Measurements from ENCODE around the gene PANX2.

The PANX2 gene

DNA sequence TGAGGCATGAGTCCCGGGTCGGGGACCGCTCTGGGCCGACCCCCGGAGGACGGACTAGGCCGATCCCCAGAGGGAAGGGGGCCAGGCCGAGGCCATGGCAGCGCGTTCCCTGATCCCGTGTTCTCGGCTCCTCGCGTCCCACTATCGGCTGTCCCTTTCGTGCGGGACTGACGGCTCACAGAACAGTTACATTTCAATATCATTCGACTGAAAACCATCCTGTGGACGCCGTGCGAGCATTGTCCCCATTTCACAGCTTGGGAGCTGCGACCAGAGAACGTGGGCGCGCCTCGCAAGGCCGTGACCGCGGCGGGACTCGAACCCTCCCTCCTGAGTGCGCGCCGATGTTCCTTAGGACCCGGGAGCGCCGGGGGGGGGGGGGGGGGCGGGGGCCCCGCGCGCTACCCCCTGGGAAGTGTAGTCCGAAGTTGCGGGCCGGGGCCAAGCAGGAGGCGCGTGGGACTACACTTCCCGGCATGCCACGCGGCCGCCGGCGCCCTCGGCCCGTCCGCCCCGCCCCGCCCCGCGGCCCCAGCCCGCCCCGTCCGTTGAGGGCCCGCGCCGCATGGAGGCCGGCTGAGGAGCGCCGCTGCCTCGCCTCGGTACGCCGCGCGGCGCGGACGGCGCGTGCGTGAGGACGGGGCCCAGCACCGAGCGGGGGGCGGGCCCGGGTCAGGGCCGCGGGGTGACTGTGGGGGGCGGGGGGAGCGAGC is 15.0 kb downstream of the PANX2 start, which contains the start of gene TRABD:
TRABD (plus strand) TSS at position 539 of the 713 bp plus-strand sequence. CDS start 7,148 bp downstream, outside the sequence.
- peak; percentile 95 for DNase-seq

DNA sequence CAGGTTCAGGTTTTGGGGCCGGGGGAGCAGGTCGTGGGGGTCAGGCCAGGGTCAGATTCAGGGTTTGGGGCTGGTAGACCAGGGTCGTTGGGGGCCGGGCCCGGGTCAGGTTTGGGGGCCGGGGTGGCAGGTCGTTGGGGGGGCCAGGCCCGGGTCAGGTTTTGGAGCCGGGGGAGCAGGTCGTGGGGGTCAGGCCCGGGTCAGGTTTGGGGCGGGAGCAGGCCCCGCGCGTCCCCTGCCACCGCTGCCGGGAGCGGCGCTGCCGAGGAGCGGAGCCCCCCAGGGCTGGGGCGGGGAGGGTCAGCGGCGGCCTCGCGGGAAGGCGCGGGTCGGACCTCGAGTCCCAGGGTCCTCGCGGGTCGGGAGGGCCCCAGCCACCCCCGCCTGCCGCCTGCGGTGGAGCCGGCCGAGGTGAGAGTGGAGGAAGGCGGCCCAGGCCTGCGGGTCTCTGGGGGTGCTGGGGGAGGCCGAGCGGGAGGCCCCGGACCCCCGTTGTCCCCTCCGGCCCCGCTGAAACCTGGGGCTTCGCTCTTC is 15.7 kb downstream of the PANX2 start:
- DNase-seq: no peak

DNA sequence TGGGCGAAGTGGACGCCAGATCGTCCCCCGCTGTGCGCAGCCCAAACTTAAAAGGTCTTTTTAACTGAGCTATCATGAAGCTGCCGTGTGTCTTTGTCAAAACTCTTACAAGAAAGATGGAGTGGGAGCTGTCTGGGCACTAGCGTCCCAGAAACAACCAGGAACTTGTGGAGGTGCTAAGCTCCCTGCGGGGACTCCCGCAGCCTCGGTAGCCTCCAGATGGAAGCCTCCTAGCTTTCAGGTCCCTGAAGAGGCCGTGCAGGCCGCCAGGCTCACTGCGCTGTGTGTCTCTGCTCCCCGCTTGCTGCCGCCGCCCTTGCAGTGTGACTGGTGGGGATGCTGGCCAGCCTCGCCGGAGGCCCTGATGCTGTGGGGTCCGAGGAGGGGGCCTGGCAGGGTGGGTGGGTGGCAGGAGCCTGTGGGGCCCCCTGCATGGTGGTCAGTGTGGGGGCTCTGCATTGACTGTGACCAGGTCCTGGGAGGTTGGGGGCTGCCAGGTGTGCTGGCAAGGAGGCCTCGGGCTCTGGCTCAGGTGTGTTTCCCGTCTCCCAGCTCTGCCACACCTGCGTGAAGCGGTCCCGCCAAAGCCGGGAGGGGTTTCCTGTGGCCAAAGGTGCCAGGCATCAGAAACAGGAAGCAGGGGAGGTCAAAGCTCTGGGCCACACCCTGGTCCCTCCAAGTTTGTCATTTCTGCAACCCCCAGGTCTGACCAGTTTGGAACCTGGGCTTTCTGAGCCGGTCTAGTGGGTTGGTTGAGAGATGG is 16.4 kb downstream of the PANX2 start:
- no peak for DNase-seq

DNA sequence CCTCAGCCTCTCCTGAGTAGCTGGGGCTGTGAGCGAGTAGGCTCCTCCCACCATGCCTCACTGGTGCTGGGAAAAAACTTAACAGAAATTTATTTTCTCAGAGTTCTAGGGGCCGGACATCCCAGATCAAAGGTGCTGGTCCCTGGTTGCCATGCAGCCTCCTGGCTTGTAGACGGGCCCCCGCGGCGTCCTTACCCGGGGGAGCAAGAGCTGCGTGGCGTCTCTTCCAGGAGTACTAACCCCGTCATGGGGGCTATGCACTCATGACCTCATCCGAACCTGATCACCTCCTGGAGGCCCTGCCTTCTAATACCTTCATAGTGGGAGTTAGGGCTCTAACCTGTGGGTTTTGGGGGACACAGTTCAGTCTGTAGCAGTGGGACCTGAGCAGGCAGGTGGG is 17.8 kb downstream of the PANX2 start:
- no peak for DNase-seq

DNA sequence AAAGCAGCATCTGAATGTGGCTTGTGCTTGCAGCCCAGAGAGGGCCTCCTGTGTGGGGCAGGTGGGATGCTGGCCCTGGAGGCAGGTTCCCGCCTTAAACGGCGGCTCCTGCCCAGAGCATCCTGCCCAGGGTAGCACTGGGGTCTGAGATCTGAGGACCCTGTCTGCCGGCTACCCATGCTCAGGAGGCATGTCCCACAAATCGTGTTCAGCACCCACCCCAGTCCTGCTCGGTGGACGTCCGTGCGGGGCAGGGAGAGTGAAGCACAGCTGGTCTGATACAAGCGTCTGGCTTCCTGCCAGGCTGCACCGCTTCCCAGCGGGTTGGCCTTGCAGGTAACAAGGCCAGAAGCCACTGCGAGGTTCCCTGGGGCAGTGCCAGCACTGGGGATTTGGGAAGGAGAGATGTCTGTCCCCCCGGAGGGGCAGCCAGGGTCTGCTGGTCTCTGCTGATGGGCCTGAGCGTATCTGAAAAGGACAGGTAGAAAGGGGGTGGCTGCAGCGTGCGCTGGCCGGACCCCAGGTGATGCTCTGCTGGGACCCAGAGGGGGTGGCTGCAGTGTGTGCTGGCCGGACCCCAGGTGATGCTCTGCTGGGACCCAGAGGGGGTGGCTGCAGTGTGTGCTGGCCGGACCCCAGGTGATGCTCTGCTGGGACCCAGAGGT is 18.8 kb downstream of the PANX2 start:
- DNase-seq: no peak

DNA sequence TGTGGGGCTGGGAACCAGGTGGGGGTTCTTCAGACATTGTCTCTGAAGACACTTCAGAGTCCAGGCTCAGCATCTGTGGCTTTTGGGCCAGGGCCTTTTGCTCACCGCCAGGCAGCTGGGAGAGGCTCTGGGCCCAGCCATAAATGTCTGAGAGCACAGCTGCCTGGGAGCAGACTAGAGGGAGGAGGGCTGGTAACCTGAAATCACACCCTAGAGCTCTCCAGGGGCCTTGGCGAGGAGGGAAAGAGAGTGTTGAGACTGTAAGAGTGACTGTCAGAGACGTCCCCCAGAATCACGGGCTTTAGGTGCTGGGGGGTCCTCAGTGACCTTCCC is 19.3 kb downstream of the PANX2 start:
- DNase-seq: no peak

DNA sequence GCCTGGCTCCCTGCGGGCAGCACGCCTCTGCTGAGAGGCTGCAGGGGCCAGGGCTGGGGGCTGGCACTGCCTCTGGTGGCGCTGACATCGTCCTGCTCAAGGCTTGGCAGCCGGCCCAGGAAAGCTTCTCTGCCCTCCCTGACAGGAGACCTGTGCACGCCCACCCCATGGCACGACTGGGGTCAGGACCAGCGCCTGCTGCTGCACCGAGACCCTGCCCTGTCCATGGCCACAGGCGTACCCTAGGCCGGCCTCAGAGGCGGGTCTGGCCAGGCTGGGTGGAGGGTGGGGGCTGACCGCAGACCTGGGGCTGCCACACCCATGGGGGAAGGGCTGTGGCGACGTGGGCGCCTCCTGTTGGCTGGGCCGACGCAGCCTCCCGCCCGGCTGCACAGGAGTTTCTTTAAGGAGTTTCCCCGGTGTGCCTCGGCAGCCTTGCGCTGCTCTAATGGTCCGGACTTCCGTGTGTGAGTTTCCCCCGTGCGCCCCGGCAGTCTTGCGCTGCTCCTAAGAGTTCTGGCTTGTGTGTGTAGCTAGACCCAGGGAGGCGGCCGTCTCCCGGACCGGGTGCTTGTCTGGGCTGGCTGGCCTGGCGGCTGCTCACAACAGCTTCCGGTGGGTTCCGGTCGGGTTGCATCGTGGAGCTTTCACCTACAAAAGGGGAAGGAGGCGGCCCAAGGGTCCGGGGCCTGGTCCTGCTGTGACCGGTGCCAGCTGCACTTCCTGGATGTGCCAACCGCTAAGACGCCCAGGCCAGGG is 19.8 kb downstream of the PANX2 start:
- peak; percentile 89 for DNase-seq

DNA sequence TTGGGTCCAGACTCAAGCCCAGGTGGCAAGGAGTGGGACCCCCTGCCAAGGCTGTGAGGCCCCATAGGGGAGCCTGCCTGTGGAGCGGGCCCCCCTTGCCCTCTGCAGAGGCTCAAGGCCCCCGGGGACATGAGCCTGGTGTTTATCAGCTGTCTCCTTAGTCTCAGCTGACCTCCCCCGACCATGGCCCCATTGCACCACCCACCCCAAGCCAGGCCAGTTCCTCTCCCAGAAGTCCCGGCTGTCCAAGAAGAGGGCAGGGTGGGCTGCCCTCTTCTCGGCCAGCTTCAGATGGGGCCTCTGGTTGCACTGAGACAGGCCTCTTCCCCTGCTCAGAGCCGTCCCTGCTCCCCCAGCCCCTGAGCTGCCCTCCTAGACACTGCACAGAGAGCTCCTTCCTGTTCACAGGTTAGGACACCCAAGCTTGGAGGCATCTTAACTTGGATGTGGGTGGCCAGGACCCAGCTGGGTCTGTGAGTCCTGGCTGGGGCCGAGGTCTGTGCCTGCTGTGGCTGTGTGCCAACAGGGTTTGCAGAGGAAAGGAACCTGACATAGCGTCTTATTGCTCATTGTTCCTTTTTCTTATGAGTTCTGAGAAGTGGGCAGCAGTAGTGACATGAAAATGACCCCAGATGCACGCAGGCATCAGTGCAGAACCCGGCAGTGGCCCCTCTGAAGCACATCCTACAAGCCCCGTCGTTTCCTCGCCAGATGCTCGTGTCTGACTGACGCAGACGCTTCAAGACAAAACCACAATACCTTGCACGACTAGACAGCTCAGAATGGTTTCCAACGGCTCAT is 20.6 kb downstream of the PANX2 start:
- DNase-seq: no peak

DNA sequence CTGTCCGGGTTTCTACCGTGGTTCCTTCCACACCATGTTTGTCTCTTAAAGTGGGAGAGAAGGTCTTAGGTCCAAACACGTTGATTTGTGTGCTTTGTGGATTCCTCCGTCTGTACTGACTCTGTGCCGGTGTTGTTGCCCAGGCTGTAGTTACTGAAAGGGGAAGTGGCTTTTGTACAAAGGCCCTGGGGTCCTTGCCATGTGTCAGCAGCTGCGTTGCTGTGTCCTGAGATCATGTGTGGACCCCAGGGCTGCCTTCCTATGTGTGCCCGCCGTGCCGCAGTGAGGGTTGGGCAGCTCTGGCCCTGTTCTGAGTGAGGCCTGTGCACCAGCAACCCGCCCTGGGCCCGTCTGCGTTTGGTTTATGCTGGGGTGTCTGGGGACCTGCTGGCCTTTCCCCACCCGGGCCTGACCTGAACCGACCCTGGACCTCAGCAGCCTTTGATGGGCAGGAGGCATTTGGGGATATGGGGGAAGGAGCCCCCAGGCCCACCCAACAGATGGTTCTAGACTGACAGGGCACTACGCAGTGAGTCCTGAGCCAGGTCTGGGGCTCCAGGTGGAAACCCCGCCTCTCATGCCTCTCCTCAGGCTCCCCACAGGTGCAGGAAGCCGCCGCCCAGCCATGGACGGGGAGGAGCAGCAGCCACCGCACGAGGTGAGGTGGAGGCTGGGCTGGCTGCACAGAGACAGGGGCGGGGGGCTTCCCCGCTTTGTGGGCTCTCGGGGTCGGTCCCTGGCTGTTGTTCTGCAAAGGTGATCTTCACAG is 22.1 kb downstream of the PANX2 start:
- no peak for DNase-seq

DNA sequence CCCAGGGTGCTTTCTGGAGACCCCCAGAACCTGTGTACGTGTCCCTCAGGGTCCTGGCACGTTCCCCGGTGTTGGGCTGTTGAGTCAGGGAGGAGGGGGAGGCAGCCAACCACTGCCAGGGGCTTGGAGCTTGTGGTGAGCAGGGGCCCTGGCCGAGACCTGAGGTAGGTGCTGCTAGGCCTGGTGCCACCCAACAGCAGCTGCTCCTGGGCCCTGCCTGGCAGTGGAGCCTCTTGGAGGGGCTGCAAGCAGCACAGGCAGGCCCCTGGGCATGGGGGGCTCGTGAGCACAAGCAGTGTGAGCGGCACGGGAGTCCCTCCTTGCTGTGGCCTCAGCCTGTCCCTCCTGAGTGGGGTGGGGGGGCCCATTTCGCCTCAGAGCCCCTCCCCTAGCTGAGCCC is 23.1 kb downstream of the PANX2 start:
- no peak for DNase-seq

DNA sequence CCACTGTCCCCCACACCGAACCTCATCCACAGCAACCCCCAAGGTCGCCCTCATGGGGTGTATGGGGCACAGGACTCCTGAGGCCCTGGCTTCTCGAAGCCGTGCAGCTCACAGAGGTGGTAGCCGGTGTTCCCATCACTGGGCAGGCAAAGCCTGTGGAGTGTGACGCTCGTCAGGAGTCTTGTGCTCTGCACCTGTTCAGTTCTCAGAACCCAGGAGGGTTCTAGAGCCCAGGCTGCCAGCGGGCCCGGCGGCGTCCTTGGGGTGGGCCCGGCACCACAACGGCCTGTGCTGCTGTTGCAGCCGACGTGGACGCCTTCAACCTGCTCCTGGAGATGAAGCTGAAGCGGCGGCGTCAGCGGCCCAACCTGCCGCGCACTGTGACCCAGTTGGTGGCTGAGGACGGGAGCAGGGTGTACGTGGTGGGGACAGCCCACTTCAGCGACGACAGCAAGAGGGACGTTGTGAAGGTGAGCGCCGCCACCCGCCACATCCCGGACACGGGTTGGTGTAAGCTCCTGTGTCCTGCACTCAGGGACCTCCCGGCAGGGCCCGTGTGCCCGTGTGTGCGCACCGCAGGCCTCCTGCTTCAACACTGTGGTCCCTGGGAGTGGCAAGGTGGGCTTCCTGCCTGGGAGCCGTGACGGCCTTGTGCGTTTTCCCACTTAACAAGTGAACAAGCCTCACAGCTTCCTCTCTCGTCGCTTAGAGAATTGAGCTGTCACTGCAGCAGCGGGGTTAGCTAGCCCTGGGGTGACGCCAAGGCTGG is 23.7 kb downstream of the PANX2 start:
- no peak for DNase-seq

DNA sequence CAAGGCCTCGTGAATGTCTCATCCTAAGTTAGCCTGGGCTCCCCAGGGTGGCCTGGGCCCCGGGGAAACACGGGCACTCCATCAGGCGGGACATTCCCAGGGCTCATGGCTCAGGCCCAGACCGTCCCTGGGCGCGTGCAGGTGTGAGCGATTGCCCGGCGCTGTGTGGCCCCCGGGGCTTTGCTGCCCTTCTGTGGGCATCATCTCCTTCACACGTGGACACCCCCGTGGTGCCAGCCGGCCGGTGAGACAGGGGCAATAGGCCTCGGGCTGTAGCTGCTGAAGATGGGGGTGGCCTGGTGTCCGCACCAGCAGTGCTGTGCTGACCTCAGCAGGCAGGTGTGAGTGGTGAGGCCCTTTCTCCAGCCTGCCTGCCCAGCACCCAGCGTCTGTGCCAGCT is 25.7 kb downstream of the PANX2 start:
- DNase-seq: no peak

DNA sequence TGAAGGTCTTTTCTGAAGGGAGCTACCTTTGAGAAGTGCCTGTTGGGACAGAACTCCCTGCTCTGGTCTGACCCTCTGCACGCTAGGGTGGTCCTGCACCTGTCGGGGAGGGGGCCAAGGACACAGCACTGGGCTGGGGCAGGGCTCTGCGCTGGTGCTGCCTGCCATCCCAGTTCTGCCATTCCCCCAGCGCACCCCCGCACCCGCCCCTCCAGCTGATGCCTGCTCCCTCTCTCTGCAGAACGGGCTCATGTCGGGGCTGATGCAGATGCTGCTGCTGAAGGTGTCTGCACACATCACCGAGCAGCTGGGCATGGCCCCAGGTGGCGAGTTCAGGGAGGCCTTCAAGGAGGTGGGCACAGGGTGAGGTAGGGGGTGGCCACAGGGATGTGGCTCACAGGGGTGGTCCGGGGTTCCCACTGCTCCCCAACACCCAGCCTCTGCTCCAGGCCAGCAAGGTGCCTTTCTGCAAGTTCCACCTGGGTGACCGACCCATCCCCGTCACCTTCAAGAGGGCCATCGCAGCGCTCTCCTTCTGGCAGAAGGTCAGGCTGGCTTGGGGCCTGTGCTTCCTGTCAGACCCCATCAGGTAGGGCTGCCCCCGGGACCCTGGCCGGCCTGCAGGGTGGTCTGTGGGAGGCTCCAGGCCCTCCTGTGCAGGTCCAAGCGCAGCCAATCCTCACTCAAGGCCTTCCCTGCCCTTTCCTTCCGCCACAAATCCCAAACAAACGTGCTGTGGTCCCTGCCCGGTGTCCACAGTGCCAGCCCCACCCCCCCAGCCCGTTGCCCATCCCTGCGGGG is 26.7 kb downstream of the PANX2 start:
- DNase-seq: no peak

DNA sequence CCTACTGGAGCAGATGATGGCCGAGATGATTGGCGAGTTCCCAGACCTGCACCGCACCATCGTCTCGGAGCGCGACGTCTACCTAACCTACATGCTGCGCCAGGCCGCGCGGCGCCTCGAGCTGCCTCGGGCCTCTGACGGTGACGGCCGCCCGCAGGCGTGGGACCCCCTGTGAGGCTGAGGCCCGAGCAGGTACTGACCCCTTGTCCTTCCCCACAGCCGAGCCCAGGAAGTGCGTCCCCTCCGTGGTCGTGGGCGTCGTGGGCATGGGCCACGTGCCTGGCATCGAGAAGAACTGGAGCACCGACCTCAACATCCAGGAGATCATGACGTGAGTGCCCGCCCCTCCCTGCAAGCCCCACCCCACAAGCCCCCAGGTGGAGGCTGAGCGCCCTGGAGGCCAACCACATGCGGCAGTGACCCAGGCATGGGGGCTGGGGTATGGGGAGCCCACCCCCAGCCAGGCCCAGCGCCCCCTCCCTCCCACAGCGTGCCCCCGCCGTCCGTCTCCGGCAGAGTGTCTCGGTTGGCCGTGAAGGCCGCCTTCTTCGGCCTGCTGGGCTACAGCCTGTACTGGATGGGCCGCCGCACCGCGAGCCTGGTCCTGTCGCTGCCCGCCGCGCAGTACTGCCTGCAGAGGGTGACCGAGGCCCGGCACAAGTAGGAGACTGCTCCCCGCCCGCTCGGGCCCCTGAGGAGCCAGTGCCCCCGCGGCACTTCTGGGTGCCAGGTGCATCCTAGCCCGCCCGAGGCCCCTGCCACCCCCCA is 27.5 kb downstream of the PANX2 start:
- no peak for DNase-seq

DNA sequence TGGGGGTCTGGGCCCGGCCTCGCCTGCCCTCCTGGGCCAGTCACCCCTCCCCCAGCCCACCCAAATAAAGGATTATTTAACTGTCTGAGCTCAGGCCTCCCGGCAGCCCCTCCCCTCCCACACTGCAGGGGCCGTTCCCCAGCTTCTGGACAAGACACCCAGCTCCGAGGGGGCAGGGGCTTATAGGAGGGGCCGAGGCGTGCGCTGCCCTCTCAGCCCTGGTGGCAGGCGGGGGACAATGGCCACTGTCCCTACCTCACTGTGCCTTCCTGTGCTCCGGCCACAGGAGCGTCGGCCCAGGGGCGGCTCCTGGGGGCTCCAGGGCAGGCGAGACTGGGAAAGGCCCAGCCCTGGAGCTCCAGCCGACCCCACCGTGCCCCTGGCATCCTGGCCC is 28.1 kb downstream of the PANX2 start:
- DNase-seq: no peak

DNA sequence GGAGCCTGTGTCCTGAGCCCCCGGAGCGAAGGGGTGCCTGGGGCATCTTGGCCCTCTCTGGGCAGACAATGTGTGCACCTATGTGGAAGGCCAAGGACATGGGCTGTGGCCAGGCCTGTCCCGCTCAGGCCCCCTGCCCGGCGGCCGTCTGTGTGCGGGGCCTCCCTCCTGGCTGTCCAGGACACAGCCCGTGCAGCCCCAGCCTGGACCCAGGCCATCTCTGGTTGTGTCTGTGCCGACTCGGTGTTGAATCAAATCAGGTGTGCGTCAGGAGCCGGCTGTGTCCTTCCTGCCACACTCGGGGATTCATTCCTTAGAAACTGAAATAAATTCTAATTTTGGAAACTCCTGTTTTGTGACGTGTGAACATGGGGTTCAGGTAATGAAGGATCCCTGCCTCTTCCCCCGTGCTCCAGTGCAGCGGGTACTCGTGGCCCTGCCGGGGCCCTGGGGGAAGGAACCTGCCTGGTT is 28.8 kb downstream of the PANX2 start:
- no peak for DNase-seq

DNA sequence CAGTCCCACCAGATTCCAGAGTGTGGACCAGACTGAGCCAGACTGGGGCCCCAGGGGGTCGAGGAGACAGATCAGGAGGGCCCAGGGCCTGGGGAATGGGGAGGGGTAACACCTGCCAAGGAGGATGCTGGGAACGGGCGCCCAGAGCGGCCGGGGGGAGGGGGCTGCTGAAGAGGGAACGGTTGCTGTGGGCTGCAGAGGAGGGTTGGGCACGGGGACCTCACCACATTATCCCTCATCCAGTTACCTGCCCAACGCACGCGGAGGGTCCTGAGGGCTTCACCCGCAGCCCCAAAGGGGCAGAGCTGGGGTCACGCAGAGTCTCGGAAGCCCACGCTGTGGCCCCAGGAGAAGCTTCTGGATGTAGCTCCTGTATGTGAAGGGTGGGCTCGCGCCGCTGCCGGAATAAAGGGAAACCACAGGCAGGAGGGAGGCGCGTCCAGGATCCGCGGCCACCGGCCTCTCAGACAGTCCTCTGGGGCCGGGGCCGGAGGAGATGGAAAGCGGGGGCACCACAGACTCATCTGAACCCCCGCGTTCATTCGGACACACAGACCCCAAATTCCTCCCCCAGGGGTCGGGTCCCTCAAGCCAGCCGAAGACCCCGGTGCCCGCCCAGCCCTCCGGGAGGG is 29.4 kb downstream of the PANX2 start:
- no peak for DNase-seq
